Right lobe of liver (tissue), 6 donors: ENCODE measurements around the gene SEPTIN11. TPM values are rescaled to one million over a fixed set of nuclear protein-coding genes. Genes with fewer than 3 reads are reported as not detected.

Source experiments
- ATAC-seq, 4 donors: fragments of 200-7000 bp; cut with Tn5 transposase; one replicate each; pipeline ENCODE4 v1.9.1; 2020; ENCODE audit warnings: mild to moderate bottlenecking in 4 of 4, moderate library complexity in 4 of 4
- DNase-seq, 3 donors: peaks; one replicate each; pipeline ENCODE4 v3.0.0-alpha.2; 2020
- H3K27ac ChIP-seq, 3 donors: fragments of 200-600 bp; one replicate each; pipeline ENCODE4 v1.8.0; 2022
- H3K27me3 ChIP-seq, 2 donors: fragments of 200-600 bp; one replicate each; pipeline ENCODE4 v1.8.0; 2022
- H3K36me3 ChIP-seq, 4 donors: fragments of 200-600 bp; sonication (generic) in 1 of 4; one replicate each; pipeline versions ENCODE4 v1.5.1 to v1.8.0; 2017 to 2022; ENCODE audit warnings: control low read depth in 1 of 4
- H3K4me1 ChIP-seq, 4 donors: fragments of 200-600 bp; sonication (generic) in 1 of 4; one replicate each; pipeline versions ENCODE4 v1.5.1 to v1.8.0; 2017 to 2022; ENCODE audit warnings: control low read depth in 1 of 4
- H3K4me3 ChIP-seq, 3 donors: fragments of 200-600 bp; one replicate each; pipeline ENCODE4 v1.8.0; 2022
- H3K9me3 ChIP-seq, 4 donors: fragments of 200-600 bp; sonication (generic) in 1 of 4; one replicate each; pipeline versions ENCODE4 v1.5.1 to v1.8.0; 2017 to 2022; ENCODE audit warnings: control low read depth in 1 of 4
- POLR2A ChIP-seq: fragments of 450-650 bp; IDR thresholded peaks from one replicate; pipeline ENCODE4 v1.6.1; 2017; ENCODE audit warnings: antibody characterized with exemption, mild to moderate bottlenecking
- WGBS: methylation state at CpG from one replicate; pipeline ENCODE4 v1.1.6; 2018; ENCODE audit warnings: low coverage, low lambda C conversion rate; ENCODE audit not compliant: insufficient coverage; ENCODE audit errors: missing lambda C conversion rate; 5-methylcytosine and 5-hydroxymethylcytosine counted together
- intact Hi-C, 2 donors: fragments of 100-400 bp; cut with DNase I; formaldehyde crosslinking; loops; one replicate each; pipeline versions ENCODE4 v1.11.2 to v1.14.1; 2022
- total RNA-seq, 6 experiments: library from RNA; depleted of rRNA in 2 of 6; stranded (reverse); fragments of >200 nt in 2 of 6; fragmentation: NEBNext Ultra II Directional in 3 of 6; extraction: Animal tissue kit (Norgen Biotek cat#: 25700) in 3 of 6; gene quantifications; one replicate each; pipeline versions ENCODE4 v1.1.0 to v1.2.4, GENCODE V29; 2016 to 2023
- TF ChIP-seq, protein P1 (sequence below), 4 donors: fragments of 200-600 bp in 3 of 4; fragments of 450-650 bp in 1 of 4; IDR thresholded peaks; one replicate each; pipeline versions ENCODE4 v1.5.1 to v1.8.0; 2016 to 2022; ENCODE audit warnings: antibody characterized with exemption in 4 of 4, mild to moderate bottlenecking in 2 of 4
- donor health status: DM: no; HTN: yes; CAD: no.
- donor health status: DM: no; HTN: no; CAD: no.
- donor health status: DM: no; HTN: no; CAD: no.
- donor health status: DM: no; HTN: yes; CAD: no.
- donor health status: DM: no; HTN: yes; CAD: no.

The SEPTIN11 gene
- total RNA-seq, 6 experiments from 2014 or later, result 33.4 to 116 (median 41.8) TPM

DNA sequence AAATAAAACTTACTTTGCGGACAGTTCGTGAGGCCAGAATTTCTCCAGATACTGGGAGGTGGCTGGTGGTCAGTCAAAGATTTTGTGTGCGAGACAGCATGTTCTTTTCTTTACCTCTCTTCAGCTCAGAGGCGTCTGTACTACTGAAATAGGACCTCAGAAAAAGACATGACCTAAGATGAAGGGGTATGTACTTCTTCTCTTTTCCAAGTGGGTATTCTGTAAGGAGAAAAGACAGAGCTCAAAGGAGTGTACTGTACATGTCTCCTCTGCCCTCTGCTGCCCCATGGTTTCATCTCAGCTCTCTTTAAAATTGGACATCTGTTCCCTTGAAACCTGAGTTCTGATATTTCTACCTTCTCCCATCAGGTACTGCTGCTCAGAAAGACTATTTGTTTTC is 38.1 kb downstream of the SEPTIN11 start:
- peaks cover 0 to 40% (median 12%) of the 10 kb centered on the region in 4 donors for H3K4me1 ChIP-seq
- intact Hi-C loops, result no loop called here
- H3K4me3 ChIP-seq, result no peak overlapping the region
- WGBS, result 33% methylated on average over 4 of the region's 4 CpGs
- ATAC-seq (peak in 2 of 4 donors; percentile 6 to 8), DNase-seq (no peak)
- H3K9me3 ChIP-seq, result no peaks in the 10 kb centered on the region
- H3K27ac ChIP-seq, result no peak overlapping the region
- TF ChIP-seq, protein P1, sequence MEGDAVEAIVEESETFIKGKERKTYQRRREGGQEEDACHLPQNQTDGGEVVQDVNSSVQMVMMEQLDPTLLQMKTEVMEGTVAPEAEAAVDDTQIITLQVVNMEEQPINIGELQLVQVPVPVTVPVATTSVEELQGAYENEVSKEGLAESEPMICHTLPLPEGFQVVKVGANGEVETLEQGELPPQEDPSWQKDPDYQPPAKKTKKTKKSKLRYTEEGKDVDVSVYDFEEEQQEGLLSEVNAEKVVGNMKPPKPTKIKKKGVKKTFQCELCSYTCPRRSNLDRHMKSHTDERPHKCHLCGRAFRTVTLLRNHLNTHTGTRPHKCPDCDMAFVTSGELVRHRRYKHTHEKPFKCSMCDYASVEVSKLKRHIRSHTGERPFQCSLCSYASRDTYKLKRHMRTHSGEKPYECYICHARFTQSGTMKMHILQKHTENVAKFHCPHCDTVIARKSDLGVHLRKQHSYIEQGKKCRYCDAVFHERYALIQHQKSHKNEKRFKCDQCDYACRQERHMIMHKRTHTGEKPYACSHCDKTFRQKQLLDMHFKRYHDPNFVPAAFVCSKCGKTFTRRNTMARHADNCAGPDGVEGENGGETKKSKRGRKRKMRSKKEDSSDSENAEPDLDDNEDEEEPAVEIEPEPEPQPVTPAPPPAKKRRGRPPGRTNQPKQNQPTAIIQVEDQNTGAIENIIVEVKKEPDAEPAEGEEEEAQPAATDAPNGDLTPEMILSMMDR (IDR thresholded peaks at IDR 0.05), result no peak
- no peak for TF ChIP-seq POLR2A
- no peaks in the 10 kb centered on the region for H3K36me3 ChIP-seq
- no peaks in the 10 kb centered on the region for H3K27me3 ChIP-seq

GRCh38 chr4:76989391-76990061 is 40.0 kb downstream of the SEPTIN11 start:
- Histone ChIP-seq H3K36me3 (no peaks in the 10 kb centered on the region), H3K4me1 (peaks cover 0 to 24% (median 7%) of the 10 kb centered on the region in 4 donors), H3K4me3 (no peak overlapping the region), H3K27me3 (no peaks in the 10 kb centered on the region), H3K9me3 (no peaks in the 10 kb centered on the region), H3K27ac (no peak overlapping the region)
- ATAC-seq (no peak), DNase-seq (no peak)
- intact Hi-C loops, result no loop called here
- WGBS, result 67% methylated on average over 12 of the region's 13 CpGs
- no peak for TF ChIP-seq POLR2A
- TF ChIP-seq, protein P1 (IDR thresholded peaks at IDR 0.05), result no peak

- H3K4me1 ChIP-seq, result peaks cover 0 to 14% (median 4%) of the 10 kb centered on the region in 4 donors
- WGBS, result 86% methylated on average over 8 of the region's 12 CpGs
- no peak for TF ChIP-seq POLR2A
- TF ChIP-seq, protein P1 (IDR thresholded peaks at IDR 0.05), result no peak
- no peaks in the 10 kb centered on the region for H3K36me3 ChIP-seq
- no peaks in the 10 kb centered on the region for H3K9me3 ChIP-seq
- intact Hi-C loops, result no loop called here
- no peak overlapping the region for H3K4me3 ChIP-seq
- DNase-seq (no peak), ATAC-seq (no peak)
- H3K27me3 ChIP-seq, result no peaks in the 10 kb centered on the region
- H3K27ac ChIP-seq, result no peak overlapping the region
These were observed 40.9 kb downstream of the SEPTIN11 start for GRCh38 chr4:76990288-76991080.

DNA sequence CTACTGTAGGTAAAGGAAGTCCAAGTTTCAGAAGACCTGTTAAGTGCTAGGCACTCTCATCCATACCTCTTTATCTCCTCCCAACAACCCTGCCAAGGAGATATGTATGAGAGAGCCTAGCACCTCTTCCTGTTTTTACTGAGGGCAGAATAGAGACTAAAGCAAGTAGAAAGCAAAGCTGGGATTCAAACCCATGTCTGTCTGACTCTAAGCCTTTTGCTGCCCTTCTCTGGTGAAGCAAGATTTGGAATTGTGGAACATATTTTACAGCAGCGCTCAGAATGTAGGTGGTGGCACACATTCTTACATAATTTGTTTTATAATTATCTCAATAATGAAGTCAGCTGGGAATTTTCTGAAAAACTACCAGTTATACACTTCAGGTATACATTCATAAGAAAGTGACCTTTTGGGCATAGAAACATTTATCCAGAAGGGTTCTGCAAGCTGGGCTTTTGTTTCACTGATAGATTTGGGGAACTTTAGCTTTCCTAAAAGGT is 41.7 kb downstream of the SEPTIN11 start:
- Histone ChIP-seq H3K9me3 (no peaks in the 10 kb centered on the region), H3K27me3 (no peaks in the 10 kb centered on the region), H3K4me3 (no peak overlapping the region), H3K36me3 (no peaks in the 10 kb centered on the region), H3K27ac (no peak overlapping the region), H3K4me1 (peaks cover 0 to 12% (median 2%) of the 10 kb centered on the region in 4 donors)
- TF ChIP-seq POLR2A, result no peak
- TF ChIP-seq, protein P1 (IDR thresholded peaks at IDR 0.05), result no peak
- intact Hi-C loops, result no loop called here
- ATAC-seq, result no peak
- 80% methylated on average over 1 of the region's 1 CpG for WGBS
- no peak for DNase-seq
